Astrocyte (in vitro differentiated cells and primary cell): ENCODE results near the gene PNMT. TPM values are rescaled to one million over a fixed set of nuclear protein-coding genes. Genes with fewer than 3 reads are reported as not detected.

Experiments used
- DNase-seq: peaks from one replicate; pipeline ENCODE4 v3.0.0-alpha.2; 2010; ENCODE audit warnings: low read depth
- FAIRE-seq: peaks from 2 replicates; lab custom pipeline; 2011; peaks lifted over from hg19 to GRCh38; lab: Jason Lieb, UNC
- H2AFZ ChIP-seq: 2 replicates; pipeline ENCODE4 v1.6.0; 2012; ENCODE audit warnings: low read depth, low read length, inconsistent platforms
- H3K27ac ChIP-seq: 2 replicates; pipeline ENCODE4 v1.5.1; 2011; ENCODE audit warnings: low read depth, low read length, inconsistent platforms
- H3K27me3 ChIP-seq: 2 replicates; pipeline ENCODE4 v1.6.0; 2011; ENCODE audit warnings: low read length, inconsistent platforms; ENCODE audit not compliant: insufficient read depth
- H3K36me3 ChIP-seq: 2 replicates; pipeline ENCODE4 v1.5.1; 2011; ENCODE audit warnings: low read length, inconsistent platforms; ENCODE audit not compliant: insufficient read depth
- H3K4me1 ChIP-seq: 2 replicates; pipeline ENCODE4 v1.5.1; 2011; ENCODE audit warnings: low read length, inconsistent platforms; ENCODE audit not compliant: insufficient read depth
- H3K4me2 ChIP-seq: 2 replicates; pipeline ENCODE4 v1.6.0; 2012; ENCODE audit warnings: low read length, inconsistent platforms
- H3K4me3 ChIP-seq: 2 replicates; pipeline ENCODE4 v1.5.1; 2011; ENCODE audit warnings: low read depth, mild to moderate bottlenecking, low read length, inconsistent platforms; ENCODE audit not compliant: insufficient read depth
- H3K79me2 ChIP-seq: 2 replicates; pipeline ENCODE4 v1.6.0; 2012; ENCODE audit warnings: mild to moderate bottlenecking, low read length, inconsistent platforms; ENCODE audit not compliant: insufficient read depth
- H3K9ac ChIP-seq: 2 replicates; pipeline ENCODE4 v1.6.0; 2012; ENCODE audit warnings: mild to moderate bottlenecking, low read length, inconsistent platforms
- H3K9me3 ChIP-seq: 2 replicates; pipeline ENCODE4 v1.5.1; 2012; ENCODE audit warnings: low read depth, mild to moderate bottlenecking, low read length, inconsistent platforms; ENCODE audit not compliant: insufficient read depth
- H4K20me1 ChIP-seq: 2 replicates; pipeline ENCODE4 v1.6.0; 2012; ENCODE audit warnings: low read length, inconsistent platforms; ENCODE audit not compliant: insufficient read depth
- H3K27ac Mint-ChIP-seq: one replicate; pipeline ENCODE4 v1.8.0; 2021; ENCODE audit warnings: mild to moderate bottlenecking, mixed read lengths; ENCODE audit not compliant: unreplicated experiment
- H3K27me3 Mint-ChIP-seq: one replicate; pipeline ENCODE4 v1.8.0; 2021; ENCODE audit warnings: low read depth, mixed read lengths; ENCODE audit not compliant: unreplicated experiment
- H3K36me3 Mint-ChIP-seq: one replicate; pipeline ENCODE4 v1.8.0; 2021; ENCODE audit warnings: low read depth, mixed read lengths; ENCODE audit not compliant: unreplicated experiment
- H3K4me1 Mint-ChIP-seq: one replicate; pipeline ENCODE4 v1.8.0; 2021; ENCODE audit warnings: low read depth, mixed read lengths; ENCODE audit not compliant: unreplicated experiment
- H3K4me3 Mint-ChIP-seq: one replicate; pipeline ENCODE4 v1.8.0; 2021; ENCODE audit warnings: mild to moderate bottlenecking, moderate library complexity, mixed read lengths; ENCODE audit not compliant: unreplicated experiment
- H3K9me3 Mint-ChIP-seq: one replicate; pipeline ENCODE4 v1.8.0; 2021; ENCODE audit warnings: mild to moderate bottlenecking, mixed read lengths; ENCODE audit not compliant: unreplicated experiment
- EZH2 ChIP-seq: IDR thresholded peaks from 2 replicates; pipeline ENCODE4 v1.6.1; 2012; ENCODE audit warnings: mild to moderate bottlenecking, low read length, inconsistent platforms; ENCODE audit not compliant: insufficient read depth
- total RNA-seq: library from RNA; stranded (reverse); gene quantifications from 2 replicates; pipeline ENCODE4 v1.2.1, GENCODE V29; 2021
- TF ChIP-seq, protein P1 (sequence below): IDR thresholded peaks from 2 replicates; pipeline ENCODE4 v1.5.1; 2011; ENCODE audit warnings: low read depth, mild to moderate bottlenecking, inconsistent platforms, low read length, moderate library complexity; ENCODE audit not compliant: insufficient read depth

PNMT gene
- total RNA-seq, 1 donor from 2014 or later, result 0.59 TPM

DNA sequence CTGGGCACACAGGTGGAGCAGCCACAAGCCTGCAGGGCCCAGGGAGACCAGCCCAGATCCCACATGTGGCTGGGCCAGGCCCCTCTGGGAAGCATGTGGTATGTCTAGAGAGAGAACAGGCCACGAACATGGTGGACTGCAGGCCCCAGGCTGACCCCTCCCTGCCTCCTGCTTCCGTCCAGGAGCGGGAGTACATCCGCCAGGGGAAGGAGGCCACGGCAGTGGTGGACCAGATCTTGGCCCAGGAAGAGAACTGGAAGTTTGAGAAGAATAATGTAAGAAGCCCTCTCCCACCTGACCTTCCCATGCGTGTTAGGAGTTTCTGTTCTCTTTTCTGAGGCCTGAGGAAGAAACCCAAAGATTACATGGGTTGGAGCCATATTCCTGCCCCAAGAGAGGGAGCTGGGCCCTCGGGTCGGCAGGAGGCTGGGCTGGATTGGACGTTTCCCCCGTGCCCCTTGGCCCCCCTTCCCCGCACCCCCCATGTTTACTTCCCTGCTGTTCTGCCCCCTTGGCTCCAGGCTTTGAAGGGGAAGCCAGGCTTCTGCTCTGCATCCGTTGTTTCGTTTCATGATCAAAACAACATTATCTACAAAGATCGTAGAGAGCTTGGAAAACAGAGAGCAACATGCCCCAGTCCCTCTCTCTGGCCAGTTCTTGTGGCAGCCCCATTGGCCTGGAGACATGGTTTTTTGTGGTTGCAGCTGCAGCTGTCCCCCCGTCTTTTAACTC is 8.8 kb upstream of the PNMT start:
- H3K27ac Mint-ChIP-seq, result no peak overlapping the region
- Histone ChIP-seq H3K27me3 (no peaks in the 10 kb centered on the region), H3K79me2 (no peaks in the 10 kb centered on the region), H3K9me3 (no peaks in the 10 kb centered on the region), H3K4me2 (no peak overlapping the region), H3K36me3 (no peaks in the 10 kb centered on the region), H4K20me1 (peaks cover 36% of the 10 kb centered on the region), H3K27ac (no peak overlapping the region), H3K4me3 (no peak overlapping the region), H3K9ac (no peak overlapping the region), H3K4me1 (no peaks in the 10 kb centered on the region), H2AFZ (no peak overlapping the region)
- no peak for FAIRE-seq
- no peak for DNase-seq
- H3K36me3 Mint-ChIP-seq, result peaks cover 16% of the 10 kb centered on the region
- peaks cover 2% of the 10 kb centered on the region for H3K27me3 Mint-ChIP-seq
- no peak for TF ChIP-seq EZH2
- TF ChIP-seq, protein P1, sequence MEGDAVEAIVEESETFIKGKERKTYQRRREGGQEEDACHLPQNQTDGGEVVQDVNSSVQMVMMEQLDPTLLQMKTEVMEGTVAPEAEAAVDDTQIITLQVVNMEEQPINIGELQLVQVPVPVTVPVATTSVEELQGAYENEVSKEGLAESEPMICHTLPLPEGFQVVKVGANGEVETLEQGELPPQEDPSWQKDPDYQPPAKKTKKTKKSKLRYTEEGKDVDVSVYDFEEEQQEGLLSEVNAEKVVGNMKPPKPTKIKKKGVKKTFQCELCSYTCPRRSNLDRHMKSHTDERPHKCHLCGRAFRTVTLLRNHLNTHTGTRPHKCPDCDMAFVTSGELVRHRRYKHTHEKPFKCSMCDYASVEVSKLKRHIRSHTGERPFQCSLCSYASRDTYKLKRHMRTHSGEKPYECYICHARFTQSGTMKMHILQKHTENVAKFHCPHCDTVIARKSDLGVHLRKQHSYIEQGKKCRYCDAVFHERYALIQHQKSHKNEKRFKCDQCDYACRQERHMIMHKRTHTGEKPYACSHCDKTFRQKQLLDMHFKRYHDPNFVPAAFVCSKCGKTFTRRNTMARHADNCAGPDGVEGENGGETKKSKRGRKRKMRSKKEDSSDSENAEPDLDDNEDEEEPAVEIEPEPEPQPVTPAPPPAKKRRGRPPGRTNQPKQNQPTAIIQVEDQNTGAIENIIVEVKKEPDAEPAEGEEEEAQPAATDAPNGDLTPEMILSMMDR, result no peak
- no peaks in the 10 kb centered on the region for H3K9me3 Mint-ChIP-seq
- no peak overlapping the region for H3K4me3 Mint-ChIP-seq
- peaks cover 8% of the 10 kb centered on the region for H3K4me1 Mint-ChIP-seq

DNA sequence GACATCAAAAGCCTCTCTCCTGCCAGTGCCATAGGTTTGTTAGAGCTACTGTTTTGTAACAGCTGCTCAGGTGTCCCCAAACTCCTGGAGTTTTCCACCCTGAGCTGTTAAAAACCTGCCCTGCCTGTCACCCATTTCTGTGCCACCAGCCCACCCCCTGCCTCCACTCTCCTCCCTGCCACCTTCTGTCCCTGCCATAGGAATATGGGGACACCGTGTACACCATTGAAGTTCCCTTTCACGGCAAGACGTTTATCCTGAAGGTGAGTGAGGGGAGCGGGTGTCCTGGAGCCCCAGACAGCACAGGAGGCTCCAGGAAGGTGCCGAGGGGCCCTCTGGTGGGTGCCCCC is 8.3 kb upstream of the PNMT start:
- H3K4me1 ChIP-seq, result no peaks in the 10 kb centered on the region
- no peaks in the 10 kb centered on the region for H3K9me3 ChIP-seq
- H4K20me1 ChIP-seq, result peaks cover 33% of the 10 kb centered on the region
- peaks cover 2% of the 10 kb centered on the region for H3K27me3 Mint-ChIP-seq
- H3K4me3 ChIP-seq, result no peak overlapping the region
- H3K4me3 Mint-ChIP-seq, result no peak overlapping the region
- H3K79me2 ChIP-seq, result no peaks in the 10 kb centered on the region
- H3K27me3 ChIP-seq, result no peaks in the 10 kb centered on the region
- no peaks in the 10 kb centered on the region for H3K36me3 ChIP-seq
- DNase-seq (no peak), FAIRE-seq (no peak)
- H3K4me2 ChIP-seq, result no peak overlapping the region
- peaks cover 16% of the 10 kb centered on the region for H3K36me3 Mint-ChIP-seq
- no peaks in the 10 kb centered on the region for H3K9me3 Mint-ChIP-seq
- TF ChIP-seq, protein P1, result no peak
- no peak for TF ChIP-seq EZH2
- no peak overlapping the region for H3K9ac ChIP-seq
- no peak overlapping the region for H3K27ac Mint-ChIP-seq
- H2AFZ ChIP-seq, result no peak overlapping the region
- peaks cover 8% of the 10 kb centered on the region for H3K4me1 Mint-ChIP-seq
- no peak overlapping the region for H3K27ac ChIP-seq
